HUES48 (cell line): ENCODE data around the gene ARL15.

ENCODE experiments used
- H3K27ac ChIP-seq: one replicate; pipeline ENCODE4 v1.7.0; 2013; ENCODE audit warnings: low read depth, low read length, inconsistent platforms
- H3K27me3 ChIP-seq: 2 replicates; pipeline ENCODE4 v1.6.1; 2013; ENCODE audit warnings: mild to moderate bottlenecking, low read length; ENCODE audit not compliant: control insufficient read depth, insufficient read depth
- H3K36me3 ChIP-seq: 2 replicates; pipeline ENCODE4 v1.6.1; 2013; ENCODE audit warnings: low read length; ENCODE audit not compliant: control insufficient read depth, insufficient read depth
- H3K4me1 ChIP-seq: 2 replicates; pipeline ENCODE4 v1.6.1; 2013; ENCODE audit warnings: mild to moderate bottlenecking, low read length; ENCODE audit not compliant: control insufficient read depth, insufficient read depth
- H3K4me3 ChIP-seq: 2 replicates; pipeline ENCODE4 v1.5.1; 2013; ENCODE audit warnings: mild to moderate bottlenecking, low read depth, low read length
- H3K9ac ChIP-seq: 2 replicates; pipeline ENCODE4 v1.6.1; 2013; ENCODE audit warnings: mild to moderate bottlenecking, low read depth, low read length, moderate library complexity
- H3K9me3 ChIP-seq: 2 replicates; pipeline ENCODE4 v1.6.1; 2013; ENCODE audit warnings: low read length; ENCODE audit not compliant: control insufficient read depth, insufficient read depth

The ARL15 gene

DNA sequence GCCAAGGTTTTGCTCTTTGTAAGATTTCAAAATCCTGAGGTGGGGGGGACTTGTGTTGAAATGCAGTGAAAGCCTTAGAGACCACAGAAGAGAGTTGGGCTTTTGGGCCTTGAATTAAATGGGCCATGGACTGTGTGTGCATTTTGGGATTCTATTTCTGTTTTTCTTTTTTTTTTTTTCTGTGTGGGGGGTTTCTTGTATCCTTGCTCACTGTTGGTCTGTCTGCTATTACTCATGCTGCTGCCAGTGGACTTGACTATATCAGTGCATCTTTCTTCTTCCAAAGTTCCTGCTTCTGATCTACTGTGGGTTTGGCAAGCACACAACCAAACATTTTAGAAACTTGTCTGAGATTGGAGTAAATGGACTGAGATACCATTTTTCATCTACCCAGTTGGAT is 344.9 kb downstream of the ARL15 start:
- Histone ChIP-seq H3K27ac (no peak overlapping the region), H3K9ac (no peak overlapping the region), H3K4me3 (no peak overlapping the region), H3K36me3 (no peaks in the 10 kb centered on the region), H3K27me3 (no peaks in the 10 kb centered on the region), H3K9me3 (no peaks in the 10 kb centered on the region), H3K4me1 (no peaks in the 10 kb centered on the region)

DNA sequence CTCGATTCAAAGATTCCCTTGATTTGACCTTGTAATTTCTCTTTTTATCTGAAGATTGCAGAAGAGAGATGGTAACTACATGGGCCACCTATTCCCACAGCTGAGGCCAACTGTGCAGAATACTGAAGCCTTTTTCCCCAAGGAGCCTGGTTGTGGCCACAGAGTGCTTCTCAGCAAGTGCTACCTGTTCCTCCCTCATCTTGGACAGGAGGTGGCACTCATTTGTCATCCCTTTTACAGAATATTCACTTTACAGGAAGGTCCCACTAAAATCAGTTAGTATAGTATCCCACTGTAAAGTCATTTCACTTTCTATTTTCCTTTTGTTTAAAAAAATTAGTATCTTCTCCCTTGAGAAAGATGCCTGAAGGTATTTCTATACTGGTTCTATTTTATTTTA is 346.4 kb downstream of the ARL15 start:
- no peaks in the 10 kb centered on the region for H3K27me3 ChIP-seq
- no peak overlapping the region for H3K4me3 ChIP-seq
- H3K4me1 ChIP-seq = no peaks in the 10 kb centered on the region
- no peaks in the 10 kb centered on the region for H3K9me3 ChIP-seq
- H3K36me3 ChIP-seq = no peaks in the 10 kb centered on the region
- H3K27ac ChIP-seq = no peak overlapping the region
- H3K9ac ChIP-seq = no peak overlapping the region

DNA sequence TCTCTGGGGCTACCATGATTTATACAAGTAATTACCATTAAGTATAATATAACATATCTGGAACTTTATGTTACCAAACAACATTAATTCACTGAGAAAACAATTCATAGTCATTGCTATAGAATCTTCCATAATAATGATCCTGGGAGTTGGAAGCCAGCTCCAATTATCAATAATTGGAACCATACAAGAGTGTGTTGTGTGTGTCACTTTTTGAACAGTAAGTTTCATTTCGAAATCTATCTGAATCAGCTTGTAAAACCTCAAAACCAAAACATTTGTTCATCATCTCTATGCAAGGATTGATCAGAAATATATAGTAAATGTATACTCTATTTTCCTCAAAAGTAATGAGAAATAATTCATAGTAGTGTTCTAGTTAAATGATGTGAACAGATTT is 348.1 kb downstream of the ARL15 start:
- no peaks in the 10 kb centered on the region for H3K4me1 ChIP-seq
- no peak overlapping the region for H3K9ac ChIP-seq
- H3K4me3 ChIP-seq = no peak overlapping the region
- H3K27me3 ChIP-seq = no peaks in the 10 kb centered on the region
- no peaks in the 10 kb centered on the region for H3K9me3 ChIP-seq
- H3K36me3 ChIP-seq = no peaks in the 10 kb centered on the region
- H3K27ac ChIP-seq = no peak overlapping the region

DNA sequence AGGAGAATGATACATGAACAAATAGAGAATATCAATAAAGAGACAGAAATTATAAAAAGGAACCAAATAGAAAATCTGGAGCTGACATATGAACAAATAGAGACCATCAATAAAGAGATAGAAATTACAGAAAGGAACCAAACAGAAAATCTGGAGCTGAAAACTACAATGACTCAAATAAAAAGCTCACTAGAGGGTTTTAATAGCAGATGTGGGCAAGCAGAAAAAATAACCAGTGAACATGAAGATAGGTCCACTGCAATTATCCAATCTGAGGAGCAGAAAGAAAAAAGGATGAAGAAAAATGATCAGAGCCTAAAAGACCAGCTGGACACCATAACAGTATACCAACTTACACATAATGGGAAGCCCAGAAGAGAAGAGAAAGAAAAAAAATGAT is 353.7 kb downstream of the ARL15 start:
- H3K9me3 ChIP-seq = no peaks in the 10 kb centered on the region
- H3K27me3 ChIP-seq = no peaks in the 10 kb centered on the region
- no peak overlapping the region for H3K4me3 ChIP-seq

GRCh38 chr5:53956196-53956595 is 354.2 kb downstream of the ARL15 start:
- H3K36me3 ChIP-seq = no peaks in the 10 kb centered on the region
- H3K27ac ChIP-seq = no peak overlapping the region
- no peak overlapping the region for H3K4me3 ChIP-seq
- no peaks in the 10 kb centered on the region for H3K9me3 ChIP-seq
- no peak overlapping the region for H3K9ac ChIP-seq
- no peaks in the 10 kb centered on the region for H3K27me3 ChIP-seq
- H3K4me1 ChIP-seq = peaks cover 8% of the 10 kb centered on the region

More for the DNA sequence above, 353.7 kb downstream of the ARL15 start:
- H3K36me3 ChIP-seq = no peaks in the 10 kb centered on the region
- H3K27ac ChIP-seq = no peak overlapping the region
- no peak overlapping the region for H3K9ac ChIP-seq
- H3K4me1 ChIP-seq = peaks cover 8% of the 10 kb centered on the region

DNA sequence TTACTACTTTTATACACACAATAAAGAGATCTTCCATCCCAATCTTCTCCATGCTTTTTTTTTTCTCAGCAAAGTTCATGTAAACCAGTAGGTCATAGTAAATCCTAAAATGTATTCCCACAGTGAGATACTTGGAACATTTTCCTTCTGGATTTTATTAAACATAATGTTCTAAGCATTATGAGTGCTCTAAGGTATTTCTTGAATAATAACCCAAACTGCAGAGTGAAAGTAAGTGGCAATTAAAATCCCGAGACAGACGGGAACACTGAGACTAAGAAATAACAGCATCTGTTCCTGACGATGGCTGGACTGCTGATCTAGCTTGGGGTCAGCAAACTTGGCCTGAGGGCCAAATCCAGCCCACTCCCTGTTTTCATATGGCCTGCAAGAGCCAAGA is 359.8 kb downstream of the ARL15 start:
- no peak overlapping the region for H3K9ac ChIP-seq
- H3K4me3 ChIP-seq = no peak overlapping the region
- H3K36me3 ChIP-seq = no peaks in the 10 kb centered on the region
- H3K27ac ChIP-seq = no peak overlapping the region
- H3K9me3 ChIP-seq = no peaks in the 10 kb centered on the region
- no peaks in the 10 kb centered on the region for H3K27me3 ChIP-seq
- H3K4me1 ChIP-seq = peaks cover 39% of the 10 kb centered on the region

GRCh38 chr5:53948598-53948997 is 361.8 kb downstream of the ARL15 start:
- Histone ChIP-seq H3K27me3 (no peaks in the 10 kb centered on the region), H3K4me3 (no peak overlapping the region), H3K9ac (no peak overlapping the region), H3K9me3 (no peaks in the 10 kb centered on the region), H3K36me3 (no peaks in the 10 kb centered on the region), H3K27ac (no peak overlapping the region), H3K4me1 (peaks cover 49% of the 10 kb centered on the region)

GRCh38 chr5:53946405-53947100 is 363.8 kb downstream of the ARL15 start:
- Histone ChIP-seq H3K36me3 (no peaks in the 10 kb centered on the region), H3K27me3 (no peaks in the 10 kb centered on the region), H3K9me3 (no peaks in the 10 kb centered on the region), H3K4me3 (no peak overlapping the region), H3K9ac (no peak overlapping the region), H3K4me1 (peaks cover 41% of the 10 kb centered on the region), H3K27ac (no peak overlapping the region)

DNA sequence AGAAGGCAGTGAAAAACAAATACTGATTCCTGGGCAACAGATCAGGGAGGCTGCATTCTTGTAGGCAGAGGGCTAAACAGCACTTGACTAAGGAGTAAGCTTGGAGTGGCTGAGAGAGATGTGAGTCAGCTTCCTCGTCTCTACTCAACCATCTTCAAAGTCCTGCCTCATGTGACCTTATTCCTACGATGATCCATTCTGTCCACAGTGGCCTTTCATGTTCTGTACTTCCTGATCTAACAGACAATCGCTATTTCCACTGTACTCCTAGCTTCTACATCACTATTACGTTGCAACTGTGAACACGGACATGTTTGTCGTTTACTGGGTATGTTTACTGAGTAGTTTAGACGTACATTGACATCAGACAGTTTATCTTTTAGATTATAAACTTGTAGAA is 365.4 kb downstream of the ARL15 start:
- H3K27me3 ChIP-seq = no peaks in the 10 kb centered on the region
- H3K4me1 ChIP-seq = peaks cover 37% of the 10 kb centered on the region
- peak overlapping the region; percentile 21 for H3K27ac ChIP-seq
- H3K4me3 ChIP-seq = no peak overlapping the region
- H3K36me3 ChIP-seq = no peaks in the 10 kb centered on the region
- H3K9ac ChIP-seq = no peak overlapping the region
- no peaks in the 10 kb centered on the region for H3K9me3 ChIP-seq

GRCh38 chr5:53943938-53944337 is 366.4 kb downstream of the ARL15 start:
- Histone ChIP-seq H3K9ac (no peak overlapping the region), H3K27ac (no peak overlapping the region), H3K27me3 (no peaks in the 10 kb centered on the region), H3K9me3 (no peaks in the 10 kb centered on the region), H3K4me1 (peaks cover 27% of the 10 kb centered on the region), H3K4me3 (no peak overlapping the region), H3K36me3 (no peaks in the 10 kb centered on the region)

GRCh38 chr5:53942724-53943123 is 367.6 kb downstream of the ARL15 start:
- no peak overlapping the region for H3K9ac ChIP-seq
- no peaks in the 10 kb centered on the region for H3K36me3 ChIP-seq
- no peak overlapping the region for H3K27ac ChIP-seq
- H3K27me3 ChIP-seq = no peaks in the 10 kb centered on the region
- no peaks in the 10 kb centered on the region for H3K9me3 ChIP-seq
- H3K4me1 ChIP-seq = peaks cover 17% of the 10 kb centered on the region
- no peak overlapping the region for H3K4me3 ChIP-seq
